Activated CD4-positive, alpha-beta T cell treated with anti-CD3 and anti-CD28 coated beads for 1 hour (primary cell): ENCODE results near the gene LMO4.

Source experiments
- DNase-seq: peaks from one replicate; pipeline ENCODE4 v3.0.0-alpha.2; 2020

The LMO4 gene, protein sequence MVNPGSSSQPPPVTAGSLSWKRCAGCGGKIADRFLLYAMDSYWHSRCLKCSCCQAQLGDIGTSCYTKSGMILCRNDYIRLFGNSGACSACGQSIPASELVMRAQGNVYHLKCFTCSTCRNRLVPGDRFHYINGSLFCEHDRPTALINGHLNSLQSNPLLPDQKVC

DNA sequence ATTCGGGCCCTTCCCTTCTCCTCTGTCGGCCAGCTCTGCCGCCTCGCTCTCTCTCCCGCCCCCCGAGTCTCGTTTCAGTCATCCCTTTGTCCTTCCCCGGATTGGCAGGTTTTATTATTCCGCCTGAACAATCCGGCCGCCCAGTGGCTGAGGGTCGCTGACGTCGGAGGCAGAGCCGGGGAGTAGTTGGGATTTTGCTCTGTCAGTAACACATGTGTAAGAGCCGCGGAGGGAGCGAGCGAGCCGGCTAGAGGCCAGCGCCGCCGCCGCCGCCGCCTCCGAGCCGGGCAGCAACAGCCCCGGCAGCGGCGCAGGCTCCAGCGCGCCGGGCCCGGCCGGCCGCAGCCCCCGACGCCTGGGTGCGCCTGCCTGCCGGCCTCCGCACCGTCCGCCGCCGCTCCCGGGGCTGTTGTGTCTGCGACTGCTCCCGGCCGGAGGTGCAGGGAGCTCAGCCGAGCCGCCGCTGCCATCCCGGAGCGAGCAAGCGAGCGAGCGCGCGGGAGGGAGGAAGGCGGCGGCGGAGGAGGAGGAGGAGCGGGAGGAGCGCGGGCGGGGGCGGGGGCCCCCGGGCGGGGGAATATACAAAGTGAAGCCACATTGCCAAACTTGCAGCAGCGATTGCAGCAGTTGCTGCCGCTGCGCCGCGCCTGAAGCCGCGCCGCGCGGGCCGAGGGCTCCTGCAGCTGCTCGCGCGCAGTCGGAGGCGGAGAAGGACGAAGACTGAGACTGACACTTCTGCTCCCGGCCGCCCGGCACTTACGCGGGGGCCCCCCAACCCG is at the start of gene LMO4:
LMO4 (plus strand) TSS at position 609 of the 779 bp plus-strand sequence. CDS start 3,136 bp downstream, outside the sequence.
- DNase-seq, result peak; percentile 55

DNA sequence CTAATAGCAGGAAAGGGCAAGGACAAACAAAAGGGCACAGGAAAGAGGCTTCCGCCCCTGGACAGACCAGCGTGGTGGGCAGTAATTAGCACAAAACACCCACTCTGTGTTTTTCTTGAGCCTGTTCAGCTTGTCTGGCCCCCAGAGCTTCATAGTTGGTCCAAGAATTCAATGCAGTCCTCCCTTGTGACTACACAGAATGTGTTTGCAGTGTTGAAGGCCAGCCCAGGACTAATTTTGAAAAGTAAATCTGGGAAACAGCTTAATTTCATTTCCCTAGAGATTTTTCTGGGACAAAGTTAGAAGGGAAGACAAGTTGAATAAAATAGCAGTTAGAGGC is 49.2 kb upstream of the LMO4 start:
- DNase-seq, result no peak

DNA sequence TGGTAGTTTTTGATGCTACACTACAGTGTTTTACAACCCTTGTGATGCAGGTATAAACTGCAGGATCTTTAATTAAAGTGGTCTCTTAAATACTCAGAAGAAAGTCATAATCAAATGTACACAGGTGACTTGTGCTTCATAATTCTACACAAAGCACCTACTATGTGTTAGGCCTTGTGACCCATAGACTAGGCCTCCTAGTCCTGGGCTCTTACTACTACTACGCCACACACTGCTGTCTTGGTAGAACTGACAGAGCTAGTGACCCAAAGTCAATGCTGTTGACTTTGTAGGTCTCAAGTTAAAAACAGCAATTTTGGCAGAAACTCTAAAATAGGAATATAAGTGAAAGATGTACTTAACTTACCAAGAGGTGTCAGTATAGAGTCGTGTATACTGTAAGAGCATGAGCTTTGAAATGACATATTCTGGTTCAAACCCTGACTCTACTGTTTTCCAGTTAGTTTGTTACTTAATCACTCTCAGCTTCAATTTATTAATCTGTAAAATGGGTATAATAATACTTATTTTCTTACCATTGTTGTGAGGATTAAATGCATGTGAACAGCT is 48.6 kb upstream of the LMO4 start:
- DNase-seq, result no peak

DNA sequence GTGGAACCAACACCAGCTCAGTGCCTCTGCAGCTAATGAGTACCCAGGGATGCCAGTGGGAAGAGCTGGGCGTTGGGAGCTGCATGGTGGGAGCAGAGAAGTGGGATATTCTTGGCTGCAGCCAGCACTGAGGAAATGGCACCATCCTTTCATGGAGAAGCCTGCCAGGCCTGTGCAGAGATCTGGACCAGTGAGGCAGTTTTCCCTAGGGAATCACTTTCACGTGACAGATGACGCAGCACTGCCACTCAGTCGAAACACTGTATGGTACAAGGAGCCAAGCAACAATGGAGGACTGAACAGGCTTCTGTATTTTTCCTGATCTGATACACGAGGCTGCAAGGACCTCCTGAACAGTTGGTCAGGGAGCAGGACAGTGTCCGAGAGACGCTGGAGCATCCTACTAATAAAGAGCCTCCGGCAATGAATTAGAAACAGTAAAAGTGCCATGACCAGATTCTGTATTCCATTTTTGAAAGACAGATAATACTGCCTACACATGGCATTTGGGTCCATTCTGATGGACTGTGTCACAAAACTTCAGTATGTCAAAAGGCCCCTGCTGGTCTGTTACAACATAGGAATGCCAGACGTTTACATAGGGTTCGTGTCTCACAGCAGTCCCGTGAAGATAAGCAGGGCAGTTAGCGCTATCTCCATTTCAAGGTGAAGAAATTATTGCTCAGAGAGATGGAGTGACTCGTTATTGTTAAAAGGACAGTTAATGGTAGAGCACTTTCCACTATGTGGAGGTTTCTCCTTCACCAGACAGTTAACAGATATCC is 44.0 kb upstream of the LMO4 start:
- no peak for DNase-seq

DNA sequence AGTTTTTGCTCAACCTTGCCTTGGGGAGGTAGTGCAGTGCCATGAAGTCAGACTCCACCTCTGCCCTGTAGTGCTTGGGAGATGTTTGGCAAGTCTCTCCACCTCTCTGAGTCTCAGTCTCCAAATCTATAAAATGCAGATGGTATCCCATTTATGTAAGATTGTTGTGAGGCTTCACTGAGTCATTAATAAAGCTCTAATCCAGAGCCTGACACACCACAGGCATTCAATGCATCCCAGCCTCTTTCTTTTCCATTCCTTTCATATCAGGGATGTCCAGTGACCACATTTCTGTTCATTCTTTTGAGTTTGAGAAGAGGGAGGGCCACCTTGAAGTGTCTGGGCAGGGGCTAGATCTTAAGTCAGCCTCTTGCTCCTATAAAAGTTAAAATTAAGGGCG is 37.6 kb upstream of the LMO4 start:
- DNase-seq, result no peak

DNA sequence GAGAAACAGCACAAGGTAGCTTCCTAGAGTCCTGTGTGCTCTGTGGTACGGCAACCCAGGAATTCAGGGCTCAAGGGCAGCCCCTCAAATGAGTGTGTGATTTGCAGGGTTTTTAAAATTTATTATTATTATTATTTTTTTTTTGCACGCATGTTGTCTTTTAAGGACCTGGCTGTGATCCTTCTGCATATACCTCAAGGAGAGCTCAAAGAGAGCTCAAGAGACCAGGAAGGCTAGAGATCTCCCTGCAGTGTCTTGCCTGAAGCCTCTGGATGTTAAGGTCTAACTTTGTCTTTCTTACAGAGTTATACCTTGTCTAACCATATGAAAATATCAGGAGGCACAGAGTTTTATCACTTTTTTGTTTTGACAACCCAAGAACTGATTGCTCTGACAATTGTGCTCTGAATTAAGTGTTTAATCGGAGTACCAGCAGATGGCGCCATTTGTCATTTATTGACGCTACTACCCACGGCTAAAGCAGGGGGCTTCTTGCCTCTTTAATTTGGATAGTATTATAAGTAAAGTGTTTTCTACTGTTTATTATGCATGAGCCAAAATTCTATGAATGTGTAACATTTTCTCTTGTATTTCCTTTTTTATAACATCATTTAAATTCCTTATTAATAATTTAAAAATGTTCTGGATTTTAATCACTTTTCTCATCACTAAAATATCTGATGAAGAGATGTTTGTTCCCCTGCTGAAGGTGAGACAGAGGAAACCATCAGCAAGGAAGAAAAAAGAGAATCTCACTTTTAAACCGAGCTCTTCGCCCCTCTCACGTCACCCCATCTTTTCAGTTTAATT is 35.8 kb upstream of the LMO4 start:
- peak; percentile 27 for DNase-seq

DNA sequence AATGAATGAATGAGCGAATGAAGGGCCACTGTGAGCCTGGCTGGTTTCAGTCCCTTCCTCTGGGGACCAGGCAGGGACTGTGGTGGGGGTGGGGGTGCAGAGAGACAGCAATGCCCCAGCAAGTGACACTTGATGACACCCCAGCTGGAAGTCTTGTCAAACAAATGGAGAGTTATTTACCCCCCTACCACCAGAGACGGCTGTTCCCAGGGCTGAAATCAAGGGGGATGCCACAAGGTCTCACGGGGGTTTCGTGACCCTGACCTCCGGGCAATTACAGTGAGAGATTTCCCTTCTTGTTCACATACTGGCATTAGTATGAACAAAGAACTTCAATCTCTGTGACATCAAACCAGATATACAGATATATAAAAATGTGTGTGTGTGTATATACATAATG is 34.0 kb upstream of the LMO4 start:
- no peak for DNase-seq

DNA sequence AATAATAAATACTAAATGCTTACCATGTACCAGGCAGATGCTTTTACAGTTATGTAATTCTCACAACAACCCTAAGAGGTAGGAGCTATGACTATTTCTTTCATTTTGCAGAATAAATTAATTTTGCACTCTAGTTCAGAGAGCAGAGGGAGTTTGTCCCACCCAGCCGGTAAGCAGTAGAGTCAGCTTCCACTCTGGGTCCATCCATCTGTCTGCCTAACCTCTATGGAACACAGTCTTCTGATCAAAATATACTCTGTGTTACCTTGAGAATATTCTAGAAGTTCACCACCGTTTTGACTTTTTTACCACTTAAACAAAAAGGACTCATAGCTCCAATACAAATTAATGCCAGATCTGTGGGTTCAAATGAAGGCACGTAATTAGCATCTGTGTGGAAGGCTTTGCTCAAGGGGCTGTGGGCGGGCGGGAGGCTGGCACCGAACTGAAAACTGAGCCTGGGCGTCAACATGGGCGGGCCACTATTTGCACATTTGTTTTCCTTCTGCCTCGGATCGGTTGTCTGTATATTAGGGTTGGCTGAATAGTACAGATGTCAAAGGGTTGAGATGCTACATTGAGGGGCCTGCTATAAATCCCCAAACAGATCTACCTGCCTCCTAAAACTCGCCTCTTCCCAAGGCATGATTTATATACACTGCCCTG is 33.1 kb upstream of the LMO4 start:
- no peak for DNase-seq

DNA sequence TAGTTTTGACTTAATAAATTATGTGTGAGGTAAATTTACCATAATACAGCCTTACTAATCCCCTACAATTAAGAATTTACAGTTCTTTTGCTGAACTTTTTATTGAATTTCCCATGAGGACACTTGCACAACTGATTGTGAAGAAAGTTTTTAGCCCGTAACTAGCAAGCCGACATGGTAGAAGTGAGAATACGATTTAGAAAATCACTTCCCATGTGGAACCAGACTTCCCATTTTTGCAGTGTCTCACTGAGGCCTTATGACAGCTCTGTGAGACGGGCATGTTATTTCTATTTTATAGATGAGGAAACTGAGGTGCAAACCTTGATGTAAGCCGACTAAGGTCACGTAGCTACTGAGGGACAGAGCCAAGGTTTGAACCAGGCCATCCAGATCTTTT is 32.5 kb upstream of the LMO4 start:
- DNase-seq, result no peak

DNA sequence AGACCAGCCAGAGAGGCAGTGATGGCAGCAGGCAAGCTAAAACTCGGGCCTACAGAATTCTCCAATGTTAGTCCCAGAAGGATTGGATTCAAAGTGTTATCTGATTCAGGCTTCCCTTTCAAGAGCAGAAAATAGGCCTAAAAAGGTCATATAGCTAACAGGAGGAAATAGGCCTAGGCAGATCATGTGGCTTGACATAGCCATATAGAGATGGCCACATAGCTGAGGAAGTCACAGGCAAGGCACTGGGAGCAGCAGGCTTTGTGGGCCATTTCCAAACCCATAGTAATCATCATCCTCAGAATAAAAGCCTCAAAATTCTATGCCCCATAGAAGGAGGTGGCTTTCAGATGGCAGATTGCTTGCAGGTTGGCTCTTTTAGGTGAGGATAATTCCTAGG is 29.0 kb upstream of the LMO4 start:
- no peak for DNase-seq

DNA sequence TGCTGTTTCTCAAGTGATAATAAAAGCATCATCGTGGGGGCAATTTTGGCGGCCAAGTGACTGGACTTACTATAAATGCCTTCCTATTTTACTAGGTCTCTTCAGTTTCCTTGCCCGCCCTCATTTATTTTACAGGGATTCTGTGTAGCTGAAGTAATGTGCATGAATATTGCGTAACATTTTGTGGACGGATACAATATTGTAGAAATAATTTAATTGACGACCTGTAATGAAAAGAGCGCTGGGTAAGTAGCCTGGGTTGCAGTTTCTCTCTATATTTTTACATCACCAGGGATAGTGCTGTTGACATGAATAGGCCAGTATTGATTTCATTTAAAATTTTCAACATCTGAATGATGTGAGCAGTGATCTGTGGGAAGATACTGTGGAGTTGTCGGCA is 28.1 kb upstream of the LMO4 start:
- no peak for DNase-seq

DNA sequence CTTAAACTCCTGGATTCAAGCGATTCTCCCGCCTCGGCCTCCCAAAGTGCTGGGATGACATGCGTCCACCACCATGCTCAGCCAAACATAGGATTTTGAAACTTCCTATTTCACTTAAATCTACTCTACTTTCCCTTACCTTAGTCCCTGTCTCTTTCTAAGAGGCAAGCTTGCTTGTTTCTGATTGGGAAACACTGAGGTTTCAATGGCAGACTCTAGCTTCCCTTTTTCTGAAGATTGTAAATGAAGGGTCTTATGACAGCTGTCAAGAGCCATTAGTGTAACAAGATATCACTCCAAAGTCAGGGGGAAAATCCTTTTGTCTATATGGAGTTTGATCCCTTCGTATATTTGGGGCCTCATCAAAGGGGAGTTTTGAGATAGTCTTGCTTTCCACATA is 23.5 kb upstream of the LMO4 start:
- DNase-seq, result no peak

DNA sequence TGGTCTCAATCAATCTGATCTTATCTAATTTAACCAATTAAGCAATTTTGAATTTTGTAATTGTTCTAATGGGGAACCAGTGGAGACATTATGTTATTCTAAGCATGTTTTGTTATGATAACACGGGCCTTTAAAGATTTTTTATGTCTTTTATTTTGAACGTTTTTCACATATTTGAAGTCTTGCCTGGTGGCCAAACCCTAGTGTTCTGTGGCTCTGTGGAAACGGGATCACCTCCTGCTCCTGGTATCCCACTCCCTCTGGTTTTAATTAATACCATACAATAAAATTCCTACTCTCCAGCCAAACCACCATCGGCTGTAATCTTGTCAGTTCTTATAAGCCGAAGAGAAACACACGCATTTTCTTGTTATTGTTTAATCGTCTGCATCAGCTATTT is 22.9 kb upstream of the LMO4 start:
- no peak for DNase-seq

DNA sequence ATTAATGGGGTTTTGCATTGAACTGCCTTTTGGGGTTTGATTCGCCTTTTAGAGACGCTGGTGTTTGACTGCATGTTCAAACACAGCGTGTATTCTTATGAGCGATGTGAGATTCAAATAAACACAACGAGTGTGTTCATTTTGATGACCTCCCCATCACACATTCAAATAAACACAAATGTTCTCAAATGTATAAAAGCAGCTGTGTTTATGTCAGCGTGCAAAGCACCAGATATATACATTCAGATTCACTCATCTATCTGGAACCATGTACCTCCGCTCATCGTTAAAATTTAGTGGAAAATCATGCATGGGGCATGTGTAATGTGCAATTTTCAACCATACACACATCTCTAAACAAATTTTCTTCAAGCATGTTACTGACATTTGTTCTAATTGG is 21.4 kb upstream of the LMO4 start:
- DNase-seq, result no peak

DNA sequence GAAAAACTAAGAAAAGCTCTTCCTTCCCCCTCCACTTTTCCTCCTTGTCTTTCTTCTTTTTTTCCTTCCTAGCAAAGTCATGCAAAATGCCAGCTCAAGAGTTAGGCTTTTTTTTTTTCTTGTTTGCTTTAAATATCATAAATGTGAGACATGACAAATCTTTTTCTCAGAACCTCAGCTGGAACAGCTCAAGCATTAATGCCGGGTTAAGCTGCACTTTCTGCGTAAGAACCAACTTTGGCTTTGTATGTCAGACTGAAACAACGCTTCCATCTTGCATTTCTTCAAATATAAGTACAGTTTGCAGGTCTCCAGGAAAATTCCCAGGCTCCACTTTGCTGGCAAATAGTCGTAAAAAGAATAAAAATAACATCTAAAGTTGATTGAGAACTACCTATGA is 20.7 kb upstream of the LMO4 start:
- no peak for DNase-seq

DNA sequence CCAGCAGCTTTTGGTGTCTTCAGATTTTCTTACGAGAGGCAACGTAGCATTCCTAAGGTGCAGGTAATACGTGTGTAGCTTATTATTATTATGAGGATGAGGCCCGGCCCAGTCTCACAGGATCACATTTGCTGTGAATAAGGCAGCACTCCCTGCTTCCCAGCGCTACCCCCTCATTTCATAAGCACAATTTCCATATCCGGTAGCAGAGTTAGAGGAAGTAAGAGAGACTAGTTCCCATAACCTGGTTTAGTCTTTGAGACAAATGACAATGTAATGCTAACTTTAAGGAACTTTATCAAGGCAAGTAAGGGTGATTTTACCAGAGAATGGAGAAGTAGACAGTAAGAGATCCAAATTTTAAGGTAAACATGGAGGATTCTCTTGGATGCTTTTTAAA is 14.6 kb upstream of the LMO4 start:
- DNase-seq, result no peak

DNA sequence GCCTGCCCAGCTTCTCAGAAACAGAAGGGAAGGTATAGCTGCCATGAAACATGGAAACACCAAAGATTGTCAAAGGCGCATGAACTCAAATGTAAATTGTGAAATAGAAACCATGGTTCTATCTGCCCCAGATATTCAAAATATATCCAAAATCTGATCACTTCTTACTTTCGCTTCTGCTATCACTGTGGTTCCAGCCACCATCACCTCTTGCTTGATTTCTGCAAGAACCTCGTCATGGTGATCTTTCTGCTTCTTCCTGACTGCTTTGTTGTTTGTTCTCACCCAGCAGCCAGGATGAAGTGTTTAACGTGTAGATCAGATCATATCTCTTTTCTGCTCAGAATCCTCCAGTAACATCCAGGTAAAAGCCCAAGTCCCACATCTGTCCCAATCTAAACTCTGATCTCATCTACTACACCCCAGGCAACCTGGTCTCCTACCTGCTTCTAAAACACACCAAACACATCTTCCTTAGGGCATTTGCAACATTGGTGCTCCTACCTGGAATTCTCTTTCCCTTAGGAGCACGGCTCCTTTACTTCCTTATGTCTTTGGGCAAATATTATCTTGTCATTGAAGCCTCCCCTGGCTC is 10.5 kb upstream of the LMO4 start:
- DNase-seq, result no peak

DNA sequence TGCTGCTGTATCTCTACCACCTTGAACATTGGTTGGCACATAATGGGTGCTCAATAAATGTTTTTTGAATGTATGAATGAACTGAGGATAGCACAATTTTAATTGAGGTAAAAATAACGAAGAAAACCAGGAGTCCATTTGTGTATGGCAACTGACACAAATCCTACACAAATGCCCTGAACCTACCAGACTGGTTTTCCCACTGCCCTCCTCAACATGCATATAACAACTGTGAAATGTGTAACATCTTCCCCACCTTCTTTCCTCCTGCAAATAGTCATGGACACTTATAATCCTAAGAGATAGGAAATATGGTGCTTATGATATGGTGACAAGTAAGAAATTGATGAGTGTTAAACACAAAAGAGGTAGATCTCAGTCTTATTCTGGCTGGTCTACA is 9.9 kb upstream of the LMO4 start:
- no peak for DNase-seq

DNA sequence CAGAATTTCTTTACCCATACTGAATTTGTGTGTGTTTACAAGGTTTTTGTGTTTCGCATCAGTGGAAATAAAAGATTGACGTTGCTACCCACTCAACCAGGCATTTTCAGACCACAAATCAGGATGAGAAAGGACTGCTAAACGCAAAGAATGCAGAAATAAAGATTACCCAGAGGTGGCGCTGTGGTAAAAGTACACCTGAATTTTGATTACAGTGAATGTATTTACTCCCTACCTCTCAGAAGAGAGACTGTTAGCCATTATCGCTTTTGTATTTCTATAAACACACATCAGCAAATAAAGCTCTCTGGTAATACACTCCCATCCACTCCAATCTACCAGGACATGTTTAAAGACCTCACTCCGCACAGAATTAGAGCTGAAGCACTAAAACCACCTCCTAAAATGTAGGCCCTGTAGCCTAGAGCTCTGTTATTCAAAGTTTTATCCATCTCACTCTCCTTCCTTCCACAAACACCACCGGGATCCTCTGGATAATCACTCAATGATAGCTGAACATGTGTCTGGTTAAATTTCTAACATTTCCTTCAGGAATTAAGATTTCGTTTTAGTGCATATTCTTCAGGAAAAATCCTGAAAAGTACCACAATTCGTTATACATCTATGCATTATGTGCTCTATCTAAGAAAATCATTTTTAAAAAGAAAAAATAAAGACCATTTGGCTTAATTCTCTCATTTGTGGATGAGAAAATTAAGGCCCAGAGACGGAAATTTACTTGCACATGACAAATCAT is 2.5 kb upstream of the LMO4 start:
- no peak for DNase-seq

DNA sequence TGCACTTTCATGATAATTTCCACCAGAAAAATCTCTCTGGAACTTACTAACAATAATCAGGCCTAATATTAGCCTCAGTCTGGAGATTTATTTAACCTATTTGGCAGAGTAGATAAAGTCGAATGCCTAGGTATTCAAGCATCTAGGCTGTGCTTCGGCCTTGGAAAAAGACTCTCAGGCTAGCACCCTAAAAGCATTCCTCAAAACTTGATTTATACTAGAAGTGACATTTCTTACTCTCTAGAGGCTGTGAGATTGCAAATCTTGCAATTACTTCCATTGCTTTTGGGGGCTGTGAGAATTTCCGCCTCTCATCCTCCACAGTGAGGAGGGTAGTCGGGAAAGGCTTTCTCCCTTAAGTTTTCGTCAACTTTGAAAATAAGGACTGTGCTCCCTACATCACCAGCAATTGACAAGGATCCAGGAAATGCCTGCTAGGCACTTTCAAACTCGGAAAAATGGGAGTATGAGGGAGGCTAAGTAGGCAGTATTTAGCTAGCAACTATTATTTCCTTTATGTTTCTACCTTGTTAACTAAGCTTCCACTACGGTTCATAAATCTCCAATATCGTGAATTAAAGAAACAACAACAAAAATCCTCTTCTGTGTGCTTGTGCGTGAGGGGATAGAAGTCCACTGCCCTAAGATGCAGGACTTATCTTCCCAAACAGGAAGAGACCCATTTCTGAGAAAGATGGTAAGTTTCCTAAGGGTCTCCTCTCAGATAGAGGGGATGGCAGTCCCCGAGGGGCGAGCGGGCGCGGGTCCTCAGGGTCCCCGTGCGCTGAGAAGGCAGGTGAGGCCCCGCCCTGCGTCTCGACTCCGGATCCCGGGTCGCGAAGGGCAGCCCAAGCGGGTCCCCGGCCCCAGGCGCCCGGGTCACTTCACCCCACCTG is 1.1 kb upstream of the LMO4 start:
- DNase-seq, result no peak
